WERI-Rb-1 (cell line): ENCODE measurements around the gene KRTAP5-5.

Source experiments
- DNase-seq: peaks from one replicate; pipeline ENCODE4 v3.0.0-alpha.2; 2020
- H3K27ac ChIP-seq: fragments of 250-450 bp; sonication (Bioruptor Pico); 2 replicates; pipeline ENCODE4 v1.5.1; 2020; ENCODE audit warnings: mild to moderate bottlenecking, moderate library complexity
- H3K27me3 ChIP-seq: fragments of 250-450 bp; sonication (Bioruptor Pico); 2 replicates; pipeline ENCODE4 v1.5.1; 2021; ENCODE audit warnings: mild to moderate bottlenecking, low read depth, moderate library complexity; ENCODE audit not compliant: insufficient read depth, severe bottlenecking
- H3K36me3 ChIP-seq: fragments of 250-450 bp; sonication (Bioruptor Pico); 2 replicates; pipeline ENCODE4 v1.5.1; 2020; ENCODE audit warnings: mild to moderate bottlenecking, moderate library complexity
- H3K4me3 ChIP-seq: 2 replicates; pipeline ENCODE4 v1.5.1; 2011; ENCODE audit warnings: low read depth, mild to moderate bottlenecking, control low read depth, low read length
- H3K9me3 ChIP-seq: fragments of 250-450 bp; sonication (Bioruptor Pico); 2 replicates; pipeline ENCODE4 v1.5.1; 2021; ENCODE audit warnings: mild to moderate bottlenecking, moderate library complexity; ENCODE audit not compliant: severe bottlenecking
- CTCF ChIP-seq: IDR thresholded peaks from 2 replicates; pipeline ENCODE4 v1.5.1; 2011; ENCODE audit warnings: low read depth, mild to moderate bottlenecking, control low read depth, inconsistent platforms, low read length

KRTAP5-5 gene

GRCh38 chr11:1654388-1655167 is 25.0 kb downstream of the KRTAP5-5 start:
- no peaks in the 10 kb centered on the region for H3K9me3 ChIP-seq
- H3K27me3 ChIP-seq, result peaks cover 94% of the 10 kb centered on the region
- no peak for TF ChIP-seq CTCF
- H3K27ac ChIP-seq, result no peak overlapping the region
- H3K36me3 ChIP-seq, result no peaks in the 10 kb centered on the region
- no peak for DNase-seq
- H3K4me3 ChIP-seq, result no peak overlapping the region

GRCh38 chr11:1655168-1656060 is 25.8 kb downstream of the KRTAP5-5 start:
- DNase-seq, result no peak
- Histone ChIP-seq H3K27ac (no peak overlapping the region), H3K9me3 (no peaks in the 10 kb centered on the region), H3K4me3 (no peak overlapping the region), H3K36me3 (no peaks in the 10 kb centered on the region), H3K27me3 (peaks cover 94% of the 10 kb centered on the region)
- no peak for TF ChIP-seq CTCF

GRCh38 chr11:1656061-1656441 is 26.5 kb downstream of the KRTAP5-5 start:
- no peaks in the 10 kb centered on the region for H3K36me3 ChIP-seq
- no peak for TF ChIP-seq CTCF
- no peaks in the 10 kb centered on the region for H3K9me3 ChIP-seq
- DNase-seq, result no peak
- H3K27ac ChIP-seq, result no peak overlapping the region
- H3K4me3 ChIP-seq, result no peak overlapping the region
- H3K27me3 ChIP-seq, result peaks cover 88% of the 10 kb centered on the region

GRCh38 chr11:1656670-1657069 is 27.1 kb downstream of the KRTAP5-5 start:
- Histone ChIP-seq H3K27ac (no peak overlapping the region), H3K36me3 (no peaks in the 10 kb centered on the region), H3K9me3 (no peaks in the 10 kb centered on the region), H3K27me3 (peaks cover 82% of the 10 kb centered on the region), H3K4me3 (no peak overlapping the region)
- no peak for DNase-seq
- no peak for TF ChIP-seq CTCF

GRCh38 chr11:1659506-1659905 is 29.9 kb downstream of the KRTAP5-5 start:
- Histone ChIP-seq H3K9me3 (no peaks in the 10 kb centered on the region), H3K36me3 (no peaks in the 10 kb centered on the region), H3K4me3 (no peak overlapping the region), H3K27me3 (peaks cover 53% of the 10 kb centered on the region), H3K27ac (no peak overlapping the region)
- no peak for DNase-seq
- no peak for TF ChIP-seq CTCF
